ENCODE measurements around the gene C16orf90. TPM values are rescaled to one million over a fixed set of nuclear protein-coding genes. Genes with fewer than 3 reads are reported as not detected.

The C16orf90 gene
- total RNA-seq, 1 experiment from 2014 or later, result not detected

DNA sequence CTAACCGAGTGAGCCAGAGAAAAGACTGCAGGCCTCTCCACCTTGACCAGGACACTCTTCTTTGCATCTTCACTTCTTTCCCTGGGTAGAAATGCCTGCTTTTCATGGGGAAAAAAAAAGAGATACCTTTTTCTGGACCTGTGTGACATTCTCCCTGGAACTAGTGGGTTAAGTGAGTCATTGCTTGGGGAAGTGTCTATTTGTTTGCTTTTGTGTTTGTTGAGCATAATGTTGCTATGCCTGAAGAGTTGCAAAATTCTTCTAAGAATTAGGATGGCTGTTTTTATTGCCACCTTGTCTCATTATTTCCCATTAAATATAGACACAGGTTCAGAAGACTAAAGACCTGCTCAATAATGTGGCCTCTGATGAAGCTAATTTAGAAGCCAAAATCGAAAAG, 24.3 kb upstream of the C16orf90 start:
- ATAC-seq (peak; percentile 68), DNase-seq (peak; percentile 44)
- Histone ChIP-seq H3K9ac (ENCODE audit: low read length) (no peak overlapping the region), H3K4me3 (ENCODE audit: low read length) (no peak overlapping the region), H3K4me1 (ENCODE audit: insufficient read depth, low read length) (peaks cover 11% of the 10 kb centered on the region), H4K20me1 (ENCODE audit: low read length) (no peaks in the 10 kb centered on the region), H3K9me3 (ENCODE audit: low read length) (no peaks in the 10 kb centered on the region), H3K36me3 (ENCODE audit: low read depth, low read length) (no peaks in the 10 kb centered on the region; the same call in 1 of the 2 replicates), H3F3A (ENCODE audit: low read length, unreplicated experiment) (no peaks in the 10 kb centered on the region), H3K27me3 (ENCODE audit: low read length) (no peaks in the 10 kb centered on the region), H2AFZ (ENCODE audit: low read length) (no peak overlapping the region), H3K79me2 (ENCODE audit: low read length) (no peaks in the 10 kb centered on the region), H3K9me2 (replicated peaks; ENCODE audit: low read length) (no peaks in the 10 kb centered on the region), H3K27ac (ENCODE audit: low read length) (peak overlapping the region; percentile 41), H3K4me2 (ENCODE audit: low read length) (no peak overlapping the region)
- intact Hi-C loops (cut with micrococcal nuclease), result no loop called here
- TF ChIP-seq EZH2phosphoT487 (IDR thresholded peaks at IDR 0.05; ENCODE audit: borderline replicate concordance, low read length) (no peak), EZH2 (IDR thresholded peaks at IDR 0.05; ENCODE audit: low read length, unreplicated experiment) (no peak), CTCF (conservative IDR thresholded peaks at IDR 0.05; ENCODE audit: low read depth, low read length) (no peak)
- ChIA-PET POLR2A (ENCODE audit: unreplicated experiment) (no interaction called here), CTCF (no interaction called here)
- no TSS peak for BruUV-seq (replicated peaks)

GRCh38 chr16:3518986-3519348, 23.7 kb upstream of the C16orf90 start:
- Histone ChIP-seq H2AFZ (ENCODE audit: low read length) (no peak overlapping the region), H4K20me1 (ENCODE audit: low read length) (no peaks in the 10 kb centered on the region), H3K4me1 (ENCODE audit: insufficient read depth, low read length) (peaks cover 11% of the 10 kb centered on the region), H3K79me2 (ENCODE audit: low read length) (no peaks in the 10 kb centered on the region), H3K9ac (ENCODE audit: low read length) (no peak overlapping the region), H3K4me3 (ENCODE audit: low read length) (no peak overlapping the region), H3F3A (ENCODE audit: low read length, unreplicated experiment) (no peaks in the 10 kb centered on the region), H3K27ac (ENCODE audit: low read length) (peak overlapping the region; percentile 41), H3K9me2 (replicated peaks; ENCODE audit: low read length) (no peaks in the 10 kb centered on the region), H3K4me2 (ENCODE audit: low read length) (no peak overlapping the region), H3K9me3 (ENCODE audit: low read length) (no peaks in the 10 kb centered on the region), H3K27me3 (ENCODE audit: low read length) (no peaks in the 10 kb centered on the region), H3K36me3 (ENCODE audit: low read depth, low read length) (no peaks in the 10 kb centered on the region; the same call in 1 of the 2 replicates)
- intact Hi-C loops (cut with micrococcal nuclease), result no loop called here
- DNase-seq, result no peak
- CTCF ChIA-PET, result no interaction called here
- no TSS peak for BruUV-seq (replicated peaks)
- no peak for TF ChIP-seq CTCF (conservative IDR thresholded peaks at IDR 0.05; ENCODE audit: low read depth, low read length)
- TF ChIP-seq EZH2phosphoT487 (IDR thresholded peaks at IDR 0.05; ENCODE audit: borderline replicate concordance, low read length), result no peak
- TF ChIP-seq EZH2 (IDR thresholded peaks at IDR 0.05; ENCODE audit: low read length, unreplicated experiment), result no peak
- ATAC-seq, result no peak
- POLR2A ChIA-PET (ENCODE audit: unreplicated experiment), result no interaction called here

- DNase-seq (no peak), ATAC-seq (no peak)
- POLR2A ChIA-PET (ENCODE audit: unreplicated experiment), result no interaction called here
- Histone ChIP-seq H3K4me1 (ENCODE audit: insufficient read depth, low read length) (peaks cover 11% of the 10 kb centered on the region), H3K36me3 (ENCODE audit: low read depth, low read length) (no peaks in the 10 kb centered on the region; the same call in 1 of the 2 replicates), H3K9ac (ENCODE audit: low read length) (no peak overlapping the region), H3F3A (ENCODE audit: low read length, unreplicated experiment) (no peaks in the 10 kb centered on the region), H3K9me3 (ENCODE audit: low read length) (no peaks in the 10 kb centered on the region), H3K79me2 (ENCODE audit: low read length) (no peaks in the 10 kb centered on the region), H3K4me2 (ENCODE audit: low read length) (no peak overlapping the region), H3K4me3 (ENCODE audit: low read length) (no peak overlapping the region), H3K9me2 (replicated peaks; ENCODE audit: low read length) (no peaks in the 10 kb centered on the region), H3K27me3 (ENCODE audit: low read length) (no peaks in the 10 kb centered on the region), H2AFZ (ENCODE audit: low read length) (no peak overlapping the region), H3K27ac (ENCODE audit: low read length) (no peak overlapping the region), H4K20me1 (ENCODE audit: low read length) (no peaks in the 10 kb centered on the region)
- CTCF ChIA-PET, result no interaction called here
- no TSS peak for BruUV-seq (replicated peaks)
- intact Hi-C loops (cut with micrococcal nuclease), result no loop called here
- TF ChIP-seq CTCF (conservative IDR thresholded peaks at IDR 0.05; ENCODE audit: low read depth, low read length) (no peak), EZH2 (IDR thresholded peaks at IDR 0.05; ENCODE audit: low read length, unreplicated experiment) (no peak), EZH2phosphoT487 (IDR thresholded peaks at IDR 0.05; ENCODE audit: borderline replicate concordance, low read length) (no peak)
Measured at GRCh38 chr16:3518292-3518985, 23.1 kb upstream of the C16orf90 start.

Data from PC-3 (cell line).